GM19468 (cell line): ENCODE data around the gene CAMK1D.

Source experiments
- ATAC-seq: cut with Tn5 transposase; IDR thresholded peaks from one replicate; pipeline ENCODE4 v1.9.1; 2021; ENCODE audit warnings: mild to moderate bottlenecking, moderate library complexity, moderate number of reproducible peaks; ENCODE audit not compliant: unreplicated experiment; ENCODE audit errors: extremely low read depth

Gene CAMK1D

DNA sequence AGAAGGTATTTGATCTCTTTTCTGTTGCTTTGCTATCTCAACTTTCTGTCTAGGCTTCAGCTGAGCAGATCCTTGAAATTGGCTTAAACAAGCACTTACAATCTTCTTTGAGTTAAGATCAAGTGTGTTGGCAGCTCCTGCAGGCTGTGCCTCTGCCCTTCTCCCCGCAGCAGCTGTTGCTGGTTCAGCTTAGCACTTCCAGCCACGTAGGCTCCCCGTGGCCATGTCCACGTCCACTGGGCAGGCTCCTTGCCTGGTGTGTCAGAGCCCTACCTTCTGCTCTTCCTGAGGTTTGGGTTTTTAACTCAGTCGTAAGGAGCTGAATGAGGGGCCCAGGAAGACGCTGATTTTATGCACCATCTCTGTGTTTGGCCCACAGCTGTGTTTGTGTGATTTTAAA, 47.2 kb downstream of the CAMK1D start:
- ATAC-seq: no peak

DNA sequence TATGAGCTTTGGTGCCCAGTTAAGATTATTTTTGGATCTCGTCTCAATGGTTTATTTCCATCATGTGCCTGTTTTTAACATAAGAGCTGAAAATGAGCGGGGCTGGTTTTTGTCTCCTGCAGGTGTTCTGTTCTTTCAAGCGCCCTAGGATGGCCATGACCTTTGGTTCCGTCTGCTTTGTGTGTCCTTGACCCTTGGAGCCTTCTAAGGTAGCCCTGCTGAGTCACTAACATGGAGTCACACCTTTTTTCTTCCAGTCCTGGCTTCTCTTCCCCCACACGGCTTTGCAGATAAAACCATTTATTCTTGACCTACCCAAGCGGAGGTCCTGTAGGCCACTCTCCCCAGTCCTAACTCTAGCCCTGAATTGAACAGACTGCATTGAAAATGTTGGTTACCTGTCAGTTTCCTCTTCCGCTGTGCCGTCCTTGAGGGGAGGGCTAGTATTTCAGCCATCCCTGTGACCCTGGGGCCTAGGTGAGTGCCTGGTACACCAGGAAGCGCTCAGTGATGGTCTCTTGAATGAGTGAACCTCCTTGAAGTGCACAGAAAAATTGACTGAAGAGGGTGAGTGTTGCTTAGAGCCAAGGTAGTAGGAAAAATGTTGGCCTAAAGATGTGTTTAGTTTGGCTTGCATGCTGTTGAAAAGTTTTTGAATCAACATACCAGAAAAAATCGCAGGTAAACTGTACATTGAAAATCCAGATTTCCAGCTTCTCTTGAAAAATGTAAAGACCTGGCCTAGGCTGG, 48.0 kb downstream of the CAMK1D start:
- ATAC-seq: no peak

DNA sequence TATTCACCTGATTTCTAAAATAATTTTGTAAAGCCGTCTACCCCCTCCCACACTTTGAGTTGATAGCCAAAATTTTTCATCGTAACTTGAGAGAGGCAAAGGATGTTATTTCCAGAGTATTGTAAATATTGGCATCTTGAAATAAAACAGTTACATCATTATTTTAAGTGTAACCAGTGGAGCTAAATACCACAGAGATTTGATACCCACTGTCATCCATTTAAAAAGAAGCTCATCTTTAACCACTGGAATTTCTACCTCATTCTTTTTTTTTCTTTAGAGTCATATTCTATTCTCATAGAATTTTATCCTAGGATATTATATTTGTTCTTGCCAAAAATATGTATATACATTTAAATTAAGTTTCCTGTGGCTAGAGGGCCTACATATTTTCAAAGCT, 48.6 kb downstream of the CAMK1D start:
- no peak for ATAC-seq

DNA sequence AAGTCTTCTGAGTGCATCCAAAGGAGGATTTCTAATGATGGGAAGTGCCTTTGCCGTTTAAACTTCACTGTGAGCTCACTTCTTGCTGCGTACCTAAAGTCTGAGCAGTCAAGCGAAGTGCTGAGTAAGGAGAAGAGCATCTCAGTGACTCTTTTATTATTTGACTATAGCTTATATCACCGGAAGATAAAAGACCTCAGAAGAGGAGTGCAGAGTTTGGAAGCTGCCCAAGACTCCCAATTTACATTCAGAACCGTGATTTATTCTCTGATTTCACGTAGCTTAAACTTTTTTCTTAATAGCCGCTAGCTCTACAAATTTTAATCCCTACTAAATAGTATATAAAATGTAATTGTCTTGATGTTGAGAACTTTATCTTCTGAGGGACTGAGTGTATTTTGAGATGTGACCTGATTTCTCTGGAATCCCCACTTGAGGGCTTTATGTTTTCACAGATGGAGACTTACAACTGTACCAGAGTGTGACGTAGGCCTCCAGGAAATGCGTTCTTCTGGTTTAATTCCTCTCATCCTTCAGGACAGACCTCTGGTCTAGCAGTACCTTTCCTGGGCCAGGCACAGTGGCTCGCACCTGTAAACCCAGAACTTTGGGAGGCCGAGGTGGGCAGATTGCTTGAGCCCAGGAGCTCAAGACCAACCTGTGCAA, 51.1 kb downstream of the CAMK1D start:
- no peak for ATAC-seq

DNA sequence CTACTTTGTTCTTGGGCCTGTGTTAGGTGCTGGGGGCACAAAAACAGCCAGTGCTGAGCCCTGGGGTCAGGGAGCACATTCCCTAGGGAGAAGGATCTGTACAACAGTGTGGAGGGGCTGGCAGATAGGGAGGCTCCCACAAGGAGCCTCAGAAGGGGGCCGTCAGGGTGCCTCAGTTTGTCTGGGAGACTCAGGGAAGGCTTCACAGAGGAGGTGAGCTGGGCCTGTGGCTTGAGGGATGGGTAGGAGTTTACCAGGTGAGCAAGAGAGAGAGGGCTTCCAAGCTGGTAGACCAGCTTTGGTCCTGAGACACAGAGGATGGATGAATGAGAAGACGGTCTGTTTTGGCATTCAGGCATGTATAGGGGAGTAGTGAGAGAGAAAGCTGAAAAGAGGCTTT, 52.1 kb downstream of the CAMK1D start:
- no peak for ATAC-seq

DNA sequence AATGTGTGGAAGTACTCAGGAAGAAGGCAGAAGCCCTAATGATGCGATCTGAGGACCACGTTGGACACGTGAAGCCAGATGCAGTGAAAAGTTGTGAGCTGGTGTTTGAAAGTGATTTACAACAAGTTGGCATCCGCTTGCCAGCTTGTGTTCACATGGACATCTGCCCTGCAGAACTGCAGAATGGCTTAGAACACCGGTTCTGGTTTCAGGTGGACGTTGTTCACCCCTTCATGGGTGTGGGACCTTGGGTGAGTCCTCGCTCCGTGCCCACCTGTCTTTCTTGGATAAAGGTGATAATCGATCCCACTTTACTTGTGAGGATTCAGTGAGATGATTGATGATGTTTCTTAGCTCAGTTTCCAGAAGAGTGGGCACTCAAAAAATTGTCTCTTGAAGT, 53.8 kb downstream of the CAMK1D start:
- ATAC-seq: no peak

DNA sequence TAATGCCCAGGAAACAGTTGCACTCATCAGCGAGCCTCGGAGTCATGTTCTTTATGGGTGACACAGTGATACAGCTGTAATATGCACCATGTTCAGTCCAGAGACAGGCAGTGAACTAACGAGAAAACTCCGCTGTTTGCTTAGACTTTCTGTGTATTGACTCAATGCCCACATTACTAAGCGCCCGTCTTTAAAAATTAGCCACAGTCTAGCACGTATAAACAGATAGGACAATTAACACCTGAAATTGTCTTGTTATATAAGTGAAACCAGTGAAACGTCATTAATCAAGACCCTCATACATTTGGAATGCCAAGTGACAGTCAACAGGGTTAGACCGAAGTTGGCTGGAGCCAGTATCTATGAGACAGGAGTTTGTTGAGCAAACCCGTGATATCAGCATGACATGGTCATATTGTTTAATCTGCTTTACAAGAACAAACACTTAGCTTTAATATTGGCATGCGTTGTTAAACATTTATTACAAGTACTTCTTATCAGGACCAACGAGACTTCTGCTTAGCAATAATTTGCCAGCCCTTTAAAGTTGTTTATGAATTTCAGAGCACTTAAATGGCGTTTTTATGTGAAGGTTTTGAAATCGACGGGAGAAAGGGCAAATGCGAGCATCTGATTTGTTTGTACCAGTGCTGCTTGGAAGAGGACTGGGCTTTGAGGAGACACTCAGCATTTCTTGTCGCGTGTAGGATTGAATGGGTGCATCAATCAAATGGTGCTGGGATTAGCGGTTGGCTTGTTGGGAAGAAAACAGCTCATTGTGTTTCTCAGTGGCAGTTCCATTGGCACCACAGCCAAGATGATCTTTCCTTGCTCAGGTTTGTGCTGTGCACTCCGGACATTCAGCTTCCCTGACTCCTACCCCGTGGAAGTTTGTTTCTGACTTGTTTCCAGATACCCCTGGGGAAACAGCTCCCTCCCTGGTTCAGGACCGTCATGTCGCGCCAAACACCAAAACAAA, 56.3 kb downstream of the CAMK1D start:
- ATAC-seq: no peak

DNA sequence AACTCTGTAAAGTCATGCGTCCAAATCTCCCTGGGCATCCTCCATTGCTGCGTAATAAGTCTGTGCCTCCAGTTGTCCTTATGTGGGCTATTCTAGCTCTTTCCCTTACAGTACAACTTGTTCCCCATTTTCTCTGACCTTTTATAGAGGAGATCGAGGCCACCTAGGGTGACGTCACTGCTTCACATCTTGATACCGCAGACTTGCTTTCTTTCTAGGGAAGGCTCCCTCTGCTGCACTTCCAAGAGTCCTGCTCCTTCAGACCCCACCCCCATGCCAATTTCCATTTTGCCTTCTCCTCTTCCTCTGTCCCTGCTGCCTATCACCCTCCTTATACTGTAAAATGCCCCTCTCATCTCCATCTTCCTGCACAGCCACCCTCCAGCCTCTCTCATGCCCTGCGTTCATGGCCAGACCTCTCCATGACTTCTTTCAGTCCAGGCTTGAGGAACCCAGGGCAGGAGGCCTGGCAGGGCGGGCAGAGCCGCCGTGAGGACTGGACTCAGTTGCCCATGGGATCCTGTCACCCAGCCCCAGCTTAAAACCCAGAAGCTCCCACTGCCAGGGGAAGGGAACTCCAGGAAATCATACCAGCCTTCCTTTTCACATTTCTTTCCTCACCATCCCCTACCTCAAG, 57.5 kb downstream of the CAMK1D start:
- ATAC-seq: no peak

DNA sequence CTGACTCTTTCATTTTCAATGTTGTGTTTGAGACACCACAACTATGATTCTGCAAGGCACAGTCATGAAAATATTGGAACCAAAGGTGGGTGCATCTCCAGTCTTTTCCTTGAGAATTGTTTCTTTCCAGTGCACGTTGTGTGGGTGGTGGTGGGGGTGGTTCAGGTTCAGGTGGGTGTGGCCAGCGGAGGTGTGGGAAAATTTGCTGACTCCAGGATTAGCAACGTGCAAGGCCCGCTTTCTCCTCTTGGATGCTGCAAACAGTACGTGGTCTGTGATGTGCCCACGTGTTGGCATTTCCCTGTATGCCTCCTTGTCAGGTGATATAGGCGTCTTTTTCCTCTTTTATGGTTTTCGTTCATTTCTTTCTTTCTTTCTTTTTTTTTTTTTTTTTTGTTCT, 59.1 kb downstream of the CAMK1D start:
- no peak for ATAC-seq

DNA sequence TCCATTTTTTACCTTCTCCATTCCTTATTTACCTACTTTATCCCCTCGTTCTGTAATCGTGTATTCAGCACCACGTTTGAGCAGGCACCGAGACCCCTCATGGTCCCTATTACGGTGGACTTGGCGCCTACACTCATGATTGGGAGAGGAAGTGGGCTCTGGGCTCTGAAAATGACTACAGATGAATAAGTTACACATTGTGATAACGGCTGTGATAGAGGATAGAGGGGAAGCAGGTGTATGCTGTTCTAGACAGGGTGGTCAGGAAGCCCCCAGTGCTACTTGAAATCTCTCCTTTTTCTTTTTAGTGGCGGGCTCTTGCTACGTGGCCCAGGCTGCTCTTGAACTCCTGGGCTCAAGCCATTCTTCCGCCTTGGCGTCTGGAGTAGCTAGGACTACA, 59.8 kb downstream of the CAMK1D start:
- ATAC-seq: no peak

DNA sequence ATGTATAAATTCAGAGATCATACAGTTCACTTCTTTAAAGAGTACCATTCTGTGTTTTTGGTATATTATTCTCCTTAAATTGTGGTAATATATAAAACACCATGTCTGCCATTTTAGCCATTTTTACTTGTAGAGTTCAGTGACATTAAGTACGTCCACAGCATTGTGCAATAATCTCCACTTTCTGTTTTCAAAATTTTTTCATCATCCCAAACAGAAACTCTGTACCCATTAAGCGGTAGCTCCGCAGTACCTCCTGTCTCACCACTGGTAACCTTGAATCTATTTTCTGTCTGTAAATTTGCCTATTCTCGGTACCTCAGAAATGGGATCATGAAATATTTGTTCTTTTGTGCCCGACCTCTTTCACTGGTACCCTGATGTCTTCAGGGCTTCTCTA, 60.3 kb downstream of the CAMK1D start:
- no peak for ATAC-seq

DNA sequence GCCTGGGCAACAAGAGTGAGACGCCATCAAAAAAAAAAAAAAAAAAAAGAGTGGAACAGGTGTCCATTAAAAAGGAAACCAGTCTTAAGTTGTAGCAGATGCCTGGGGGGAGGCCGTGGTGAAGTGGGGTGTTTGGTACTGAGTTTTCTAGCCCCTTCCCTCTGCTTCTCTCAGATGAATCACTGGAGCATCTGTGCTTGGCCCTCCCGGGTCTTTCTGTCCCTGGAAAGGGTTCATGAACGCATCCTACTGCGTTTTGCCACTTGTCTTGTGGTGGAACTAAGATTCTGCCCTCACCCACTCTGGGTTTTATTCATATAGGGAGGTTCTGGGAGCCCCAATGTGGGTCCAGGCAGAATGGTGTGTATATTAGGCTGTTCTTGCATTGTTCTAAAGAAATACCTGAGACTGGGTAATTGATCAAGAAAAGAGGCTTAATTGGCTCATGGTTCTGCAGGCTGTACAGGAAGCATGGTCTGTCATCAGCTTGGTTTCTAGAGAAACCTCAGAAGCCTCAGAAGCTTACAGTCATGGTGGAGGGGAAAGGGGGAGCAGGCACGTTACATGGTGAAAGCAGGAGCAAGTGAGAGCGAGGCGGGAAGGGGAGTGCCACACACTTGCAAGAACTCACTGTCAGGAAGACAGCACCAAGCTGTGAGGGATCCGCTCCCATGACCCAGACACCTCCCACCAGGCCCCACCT, 63.5 kb downstream of the CAMK1D start:
- ATAC-seq: no peak

DNA sequence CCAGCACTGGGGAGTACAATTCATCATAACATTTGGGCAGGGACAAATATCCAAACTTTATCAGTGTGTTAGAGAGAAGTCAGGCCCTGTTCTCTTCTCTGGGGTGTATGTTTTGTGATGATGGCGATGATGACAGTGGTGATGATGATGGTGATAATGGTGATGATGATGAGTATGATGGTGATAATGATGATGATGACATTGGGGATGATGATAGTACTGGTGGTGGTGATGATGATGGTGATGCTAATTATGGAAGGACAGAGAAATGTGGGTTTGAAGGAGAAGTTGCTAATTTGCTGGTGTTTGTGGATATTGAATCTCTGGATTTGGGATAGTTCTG, 64.0 kb downstream of the CAMK1D start:
- no peak for ATAC-seq

DNA sequence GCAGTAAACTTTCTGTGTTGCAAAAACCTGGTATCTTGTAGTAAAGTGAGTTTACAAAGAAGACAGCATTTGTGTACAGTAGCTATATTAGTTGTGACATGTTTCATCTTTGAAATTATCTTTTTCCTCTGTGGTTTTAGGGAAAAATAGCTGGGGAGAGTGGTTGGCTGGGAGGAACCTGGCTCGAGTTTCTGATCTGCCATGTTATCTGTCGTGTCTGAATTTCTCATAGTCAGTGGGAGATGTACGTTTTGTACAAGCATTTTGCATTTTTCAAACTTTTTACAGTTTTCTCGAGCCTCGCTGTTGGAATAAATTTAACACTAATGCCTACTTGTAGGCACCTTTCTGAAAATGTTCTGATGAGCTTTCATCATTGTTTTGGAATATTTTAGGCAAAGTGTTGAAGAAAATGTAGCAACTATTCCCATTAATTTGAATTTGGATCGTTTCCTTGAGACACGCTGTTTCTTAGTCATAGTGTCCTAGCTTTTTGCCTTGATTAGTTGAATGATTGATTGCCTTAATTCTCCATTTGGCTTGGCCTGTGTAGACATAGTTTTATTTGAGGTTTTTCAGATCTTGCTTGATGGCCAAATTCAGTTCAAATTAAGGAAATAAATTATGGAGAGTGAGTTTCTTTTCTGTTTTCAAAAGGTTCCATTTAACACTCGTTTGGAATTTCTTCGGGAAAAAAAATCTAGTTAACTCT, 65.1 kb downstream of the CAMK1D start:
- no peak for ATAC-seq

DNA sequence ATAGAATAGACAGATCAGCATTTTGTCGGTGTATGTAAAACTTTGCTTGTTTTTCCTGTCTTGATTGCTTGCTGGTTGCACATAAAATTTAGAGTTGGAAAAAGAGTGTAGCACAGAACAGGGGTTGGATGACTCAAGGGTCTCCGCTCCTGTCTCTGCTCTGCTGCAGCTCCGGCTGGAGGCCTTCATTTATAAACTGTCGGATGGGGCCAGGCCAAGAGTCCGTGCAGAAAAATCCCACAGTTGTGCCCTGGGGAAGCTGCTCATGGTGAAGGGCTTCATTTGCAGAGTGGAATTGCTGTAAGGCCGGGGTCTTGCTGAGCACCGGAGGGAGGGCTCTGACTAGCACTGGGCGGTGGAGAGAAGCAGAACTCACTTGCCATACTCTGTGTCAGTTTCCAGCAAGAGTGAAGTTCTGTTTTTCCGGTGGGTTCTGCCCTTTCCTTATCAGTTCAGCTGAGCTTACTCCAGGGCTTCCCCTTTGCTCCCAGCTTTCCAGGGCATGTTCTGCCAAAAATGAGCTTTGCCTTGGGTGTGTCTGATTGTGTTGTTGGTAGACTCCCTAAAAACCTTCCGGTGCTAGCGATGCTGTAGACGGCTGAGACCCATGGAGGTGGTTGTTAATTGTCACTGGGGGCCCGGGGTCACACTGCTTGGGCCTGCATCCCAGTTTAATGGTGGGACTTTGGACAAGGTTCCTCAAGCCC, 67.2 kb downstream of the CAMK1D start:
- ATAC-seq: no peak

DNA sequence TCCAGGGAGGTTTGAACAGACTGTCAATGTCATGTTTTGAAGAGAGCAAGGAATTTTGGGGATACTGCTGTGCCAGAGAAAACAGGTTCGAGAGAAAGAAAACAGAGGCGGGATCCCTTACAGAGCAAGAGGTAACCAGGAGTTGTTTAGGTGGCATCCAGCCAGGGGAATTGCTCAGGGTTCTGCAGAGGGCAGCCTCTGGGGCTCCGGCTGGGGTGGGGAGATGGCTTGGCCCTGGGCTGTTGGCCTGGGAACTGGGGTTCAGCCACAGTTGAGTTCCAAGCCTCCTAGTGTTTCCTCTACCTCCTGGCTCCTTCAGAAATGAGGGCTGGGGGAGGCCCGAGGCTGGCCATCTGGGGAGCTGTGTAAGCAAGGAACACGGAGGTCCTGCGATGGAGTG, 68.0 kb downstream of the CAMK1D start:
- no peak for ATAC-seq

DNA sequence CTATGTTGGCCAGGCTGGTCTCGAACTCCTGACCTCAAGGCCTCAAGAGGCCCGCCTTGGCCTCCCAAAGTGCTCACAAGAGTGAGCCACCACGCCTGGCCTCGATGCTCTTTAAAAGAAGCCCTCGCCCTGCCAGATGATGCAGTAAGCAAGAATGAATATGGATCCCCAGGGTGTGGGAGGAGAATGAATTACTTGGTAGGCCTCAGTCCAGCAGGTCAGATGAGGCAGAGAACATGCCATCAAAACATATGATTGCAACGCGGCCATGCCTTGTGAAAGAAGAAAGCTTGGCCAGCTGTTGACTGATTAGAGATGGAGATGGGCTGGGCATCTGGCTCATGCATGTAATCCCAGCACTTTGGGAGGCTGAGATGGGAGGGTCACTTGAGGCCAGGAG, 68.7 kb downstream of the CAMK1D start:
- no peak for ATAC-seq

DNA sequence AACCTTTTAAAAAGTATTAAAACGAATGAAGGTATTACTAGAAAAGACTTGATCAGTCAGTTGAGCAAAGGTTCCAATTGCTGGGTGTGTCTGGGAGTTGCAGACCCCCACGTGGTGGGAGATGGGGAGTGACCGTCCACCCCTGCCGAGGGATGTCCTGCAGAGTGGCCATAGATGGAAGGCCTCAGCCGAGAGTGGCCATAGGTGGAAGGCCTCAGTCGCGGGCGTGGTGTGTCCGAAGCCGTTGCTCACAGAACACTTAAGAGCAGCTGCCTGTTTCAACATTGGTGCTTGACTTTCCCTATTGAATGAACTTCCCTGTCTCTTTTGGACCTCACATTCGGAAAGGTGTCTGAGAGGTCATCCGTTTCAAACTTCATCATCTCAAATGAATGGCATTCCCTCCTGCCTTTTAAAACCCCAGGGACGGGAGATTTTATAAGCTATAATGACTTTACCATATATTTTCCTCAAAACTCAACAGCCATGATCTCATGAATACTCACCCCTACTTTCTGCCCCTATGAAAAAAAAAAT, 69.4 kb downstream of the CAMK1D start:
- no peak for ATAC-seq
